Putamen (tissue), 1 donor: ENCODE measurements around the gene EDEM1.

Experiments
- DNase-seq: peaks from one replicate; pipeline ENCODE4 v3.0.0-alpha.2; 2016; ENCODE audit warnings: low spot score

Gene EDEM1

GRCh38 chr3:5198986-5199731, 11.7 kb downstream of the EDEM1 start:
- DNase-seq: no peak

DNA sequence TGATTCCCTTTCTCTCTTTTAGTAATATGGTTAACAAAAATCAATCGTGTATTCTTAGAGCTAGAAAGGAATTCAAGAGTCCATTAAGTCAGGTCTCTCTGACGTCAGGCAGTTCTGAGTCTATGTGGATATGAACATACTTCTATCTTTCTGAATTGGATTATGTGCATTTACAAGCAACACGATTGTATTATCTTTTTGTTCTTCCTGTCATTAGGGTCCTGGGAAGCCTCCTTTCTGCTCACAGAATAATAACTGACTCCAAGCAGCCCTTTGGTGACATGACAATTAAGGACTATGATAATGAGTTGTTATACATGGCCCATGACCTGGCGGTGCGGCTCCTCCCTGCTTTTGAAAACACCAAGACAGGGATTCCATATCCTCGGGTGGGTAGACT, 14.0 kb downstream of the EDEM1 start:
- no peak for DNase-seq

DNA sequence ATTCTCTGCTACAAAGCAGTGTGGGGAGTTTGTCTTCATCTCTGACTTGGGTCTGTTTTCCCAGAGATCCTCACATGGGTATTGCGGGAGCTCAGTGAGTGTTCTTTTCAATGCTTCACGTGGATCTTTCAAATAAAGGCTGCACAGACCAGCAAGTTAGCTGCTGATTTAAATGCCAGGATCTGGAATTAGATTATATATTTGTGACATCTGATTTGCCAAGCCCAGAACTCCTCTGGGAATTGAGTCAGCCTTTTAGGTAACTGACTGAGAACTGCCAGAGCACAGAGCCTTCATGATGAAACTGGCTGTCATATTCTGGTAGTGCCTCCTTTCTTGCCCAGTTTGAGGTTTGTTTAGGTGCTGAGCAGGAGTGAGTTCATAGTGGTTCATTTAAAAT, 14.7 kb downstream of the EDEM1 start:
- peak; percentile 42 for DNase-seq

- DNase-seq: no peak
These were observed 17.8 kb downstream of the EDEM1 start for GRCh38 chr3:5205165-5205941.

GRCh38 chr3:5210926-5211325, 23.4 kb downstream of the EDEM1 start:
- DNase-seq: no peak

- DNase-seq: no peak
These were observed 25.4 kb downstream of the EDEM1 start for GRCh38 chr3:5212628-5213573.

DNA sequence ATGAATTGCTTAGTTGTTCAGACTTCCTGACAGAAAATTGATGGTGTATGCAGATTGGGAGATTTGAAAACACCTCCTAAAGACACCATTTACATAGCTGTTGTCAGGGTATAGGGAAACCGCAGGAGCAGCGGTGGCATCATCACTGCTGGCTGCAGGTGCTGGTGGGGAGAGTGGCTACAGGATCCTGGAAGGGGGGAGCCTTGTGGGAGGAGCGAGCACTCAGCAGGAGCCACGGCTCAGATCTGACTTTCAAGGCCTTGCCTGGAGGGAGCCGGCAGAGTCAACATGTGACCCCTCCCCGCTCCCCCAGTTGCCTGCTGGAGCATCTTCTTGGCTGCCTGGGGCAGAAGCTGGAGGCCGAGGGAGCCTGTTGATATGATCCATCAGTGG, 26.1 kb downstream of the EDEM1 start:
- DNase-seq: no peak

GRCh38 chr3:5214352-5214751, 26.8 kb downstream of the EDEM1 start:
- no peak for DNase-seq

DNA sequence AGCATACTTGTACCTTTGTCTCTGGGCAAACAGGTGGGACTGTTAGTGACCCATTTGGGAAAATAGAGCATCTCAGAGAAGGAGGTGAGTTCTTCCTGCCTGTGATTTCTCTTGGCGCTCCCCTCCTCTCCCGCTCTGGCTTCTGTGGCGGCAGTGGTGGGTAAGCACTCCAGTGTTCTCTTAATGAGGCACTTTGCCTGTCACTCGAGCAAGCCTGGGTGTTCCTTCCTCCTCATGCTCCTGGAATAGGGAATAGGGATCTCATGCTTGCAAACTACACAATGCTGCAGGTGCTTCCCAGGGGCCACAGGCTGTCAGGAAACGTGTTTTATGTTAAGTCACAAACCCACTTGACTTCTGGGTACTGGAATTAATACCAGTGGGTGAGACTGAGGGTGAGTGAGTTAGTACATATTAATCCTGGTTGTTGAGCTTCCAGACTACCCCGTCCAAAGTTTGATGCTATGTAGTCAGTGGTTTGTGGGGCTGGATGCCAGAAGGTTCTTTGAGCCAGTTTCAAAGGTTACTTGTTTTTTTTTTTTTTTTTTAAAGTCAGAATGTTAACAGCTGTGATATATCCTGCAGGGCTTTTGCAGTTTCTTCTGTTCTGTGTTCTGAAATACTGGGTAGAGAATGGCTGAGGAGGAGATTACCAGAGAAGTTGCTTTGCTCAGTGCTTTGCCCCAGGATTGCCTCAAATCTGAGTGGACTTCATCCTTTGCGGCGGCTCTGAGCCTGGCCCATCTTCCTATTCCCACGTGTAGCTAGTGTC, 30.5 kb downstream of the EDEM1 start:
- DNase-seq: peak; percentile 55

- DNase-seq: no peak
These were observed 31.3 kb downstream of the EDEM1 start for GRCh38 chr3:5218815-5219214.

- DNase-seq: no peak
These were observed 31.7 kb downstream of the EDEM1 start for GRCh38 chr3:5219216-5219615.

- DNase-seq: no peak
These were observed 32.7 kb downstream of the EDEM1 start for GRCh38 chr3:5220193-5220592.

DNA sequence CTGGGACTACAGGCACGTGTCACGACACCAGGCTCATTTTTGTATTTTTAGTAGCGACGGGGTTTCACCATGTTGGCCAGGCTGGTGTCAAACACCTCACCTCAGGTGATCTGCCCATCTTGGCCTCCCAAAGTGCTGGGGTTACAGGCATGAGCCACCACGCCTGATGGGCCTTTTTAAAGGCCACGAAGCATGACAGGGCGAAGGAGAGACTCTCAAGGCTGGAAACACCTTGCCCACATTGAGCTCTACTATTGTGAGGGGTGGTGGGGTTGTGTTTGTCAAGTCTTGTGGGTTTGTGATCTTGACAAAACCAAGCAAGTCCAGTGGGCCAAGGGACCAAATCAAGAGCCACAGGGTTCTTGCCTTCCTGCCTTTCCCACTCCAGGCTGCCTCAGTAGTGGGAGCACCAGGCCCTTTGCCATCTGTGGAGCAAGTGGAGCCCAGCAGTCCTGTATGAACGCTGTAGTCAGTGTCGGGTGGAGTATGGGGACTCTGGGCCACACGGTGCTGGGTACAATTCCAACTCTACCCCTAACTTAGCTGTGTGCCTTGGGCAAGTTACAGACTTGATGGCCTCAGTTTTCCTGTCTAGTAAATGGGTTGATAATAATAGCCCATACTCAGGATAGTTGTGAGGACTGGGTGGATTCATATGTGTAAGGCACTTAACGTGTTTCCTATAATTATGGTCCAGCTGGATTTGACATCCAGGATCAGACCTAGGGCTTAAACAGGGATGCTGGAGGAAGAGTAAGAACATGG, 33.3 kb downstream of the EDEM1 start:
- DNase-seq: no peak

- no peak for DNase-seq
These were observed 34.2 kb downstream of the EDEM1 start for GRCh38 chr3:5221701-5222100.

DNA sequence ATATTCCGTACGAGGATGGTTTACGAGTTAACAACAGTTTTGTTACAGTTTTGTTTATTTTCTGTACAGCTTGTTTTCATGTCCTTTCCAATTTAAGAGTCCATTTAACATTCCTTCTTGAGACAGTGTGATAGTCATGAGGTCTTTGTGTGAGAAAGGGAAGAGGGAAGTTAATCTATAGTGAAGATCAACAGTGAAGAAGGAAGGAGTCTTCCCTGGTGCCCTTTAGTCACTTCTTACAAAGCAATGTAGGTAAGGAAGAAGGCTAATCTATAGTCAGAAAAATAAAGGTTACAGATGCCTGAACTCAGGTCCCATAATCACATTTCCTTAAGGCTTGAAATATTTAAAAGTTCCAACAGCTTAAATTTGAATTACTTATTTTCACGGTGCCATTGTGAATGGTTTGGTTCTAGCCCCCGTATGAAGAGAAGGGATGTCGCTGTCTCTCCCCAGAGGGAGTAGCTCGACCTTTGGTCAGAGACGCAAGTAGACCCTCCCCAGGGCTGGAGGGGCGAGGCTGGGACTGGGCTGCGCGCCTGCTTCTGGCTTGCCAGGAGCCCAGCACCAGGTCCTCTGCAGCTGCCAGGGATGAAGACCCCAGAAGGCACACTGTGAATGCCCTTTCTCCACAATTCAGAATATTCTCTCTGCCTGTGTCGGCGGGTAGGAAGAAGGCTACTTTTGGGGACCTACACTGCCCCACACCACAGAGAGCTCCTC, 34.9 kb downstream of the EDEM1 start:
- DNase-seq: no peak

- DNase-seq: no peak
These were observed 39.3 kb downstream of the EDEM1 start for GRCh38 chr3:5226783-5227182.

GRCh38 chr3:5227812-5228211, 40.3 kb downstream of the EDEM1 start:
- no peak for DNase-seq

- no peak for DNase-seq
These were observed 41.9 kb downstream of the EDEM1 start for GRCh38 chr3:5229414-5229813.

DNA sequence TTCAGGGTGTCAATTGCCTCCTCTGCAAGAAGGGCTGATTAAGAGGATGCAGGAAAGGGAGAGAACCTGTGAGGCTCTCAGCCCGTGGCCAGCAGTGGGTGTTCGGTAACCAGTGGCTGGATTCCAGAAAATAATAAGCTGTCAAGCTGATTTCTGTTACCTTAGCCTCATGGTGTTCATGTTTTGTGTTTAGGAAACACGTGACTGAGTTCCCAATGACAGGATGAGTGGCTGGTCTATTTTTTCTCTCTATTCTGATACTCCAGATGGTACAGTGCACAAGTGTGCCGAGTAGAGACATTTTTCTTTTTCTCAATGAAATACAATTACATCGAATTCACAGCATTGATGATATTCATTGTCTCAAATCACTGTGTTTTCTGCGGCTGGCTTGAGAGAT, 43.6 kb downstream of the EDEM1 start:
- DNase-seq: no peak

- peak; percentile 53 for DNase-seq
These were observed 44.0 kb downstream of the EDEM1 start for GRCh38 chr3:5231487-5231886.
